Caco-2 (cell line): ENCODE data around the gene TMEM117. TPM values are rescaled to one million over a fixed set of nuclear protein-coding genes. Genes with fewer than 3 reads are reported as not detected.

ENCODE experiments used
- BruUV-seq: library from RNA; stranded (reverse); fragments of 400-500 nt; replicated peaks from 2 replicates; lab custom pipeline; 2021; lab: Mats Ljungman, UMichigan
- CTCF ChIA-PET: fragments of 300-600 bp; sonication (Branson Sonifier 250); formaldehyde crosslinking; loops from one replicate; lab custom pipeline; 2022; ENCODE audit warnings: antibody characterized with exemption; lab: Charles Lee
- POLR2A ChIA-PET: fragments of 300-600 bp; sonication (Branson Sonifier 250); formaldehyde crosslinking; loops from one replicate; lab custom pipeline; 2022; ENCODE audit warnings: antibody characterized with exemption; lab: Charles Lee
- DNase-seq, 2 experiments: peaks; one replicate each; pipeline versions ENCODE4 v3.0.0 to v3.0.0-alpha.2; 2020 to 2022
- H3K27me3 ChIP-seq: replicated peaks from 2 replicates; pipeline ENCODE4 v1.6.0; 2011; ENCODE audit warnings: low read length; ENCODE audit not compliant: control insufficient read depth, insufficient read depth
- H3K36me3 ChIP-seq: 2 replicates; pipeline ENCODE4 v1.5.1; 2011; ENCODE audit warnings: low read length; ENCODE audit not compliant: control insufficient read depth, insufficient read depth
- H3K4me1 ChIP-seq: fragments of 250-450 bp; sonication (Bioruptor Pico); 2 replicates; pipeline ENCODE4 v1.5.1; 2020; ENCODE audit warnings: mild to moderate bottlenecking
- H3K4me3 ChIP-seq: 2 replicates; pipeline ENCODE4 v1.5.1; 2011; ENCODE audit warnings: low read depth, mild to moderate bottlenecking, control low read depth, low read length
- H3K9me3 ChIP-seq: fragments of 250-450 bp; sonication (Bioruptor Pico); 2 replicates; pipeline ENCODE4 v1.5.1; 2020; ENCODE audit warnings: mild to moderate bottlenecking, moderate library complexity
- H3K27ac Mint-ChIP-seq: one replicate; pipeline ENCODE4 v1.8.0; 2022; ENCODE audit warnings: mixed read lengths; ENCODE audit not compliant: unreplicated experiment
- H3K27me3 Mint-ChIP-seq: one replicate; pipeline ENCODE4 v1.8.0; 2022; ENCODE audit warnings: mixed read lengths; ENCODE audit not compliant: insufficient read depth, unreplicated experiment
- H3K36me3 Mint-ChIP-seq: one replicate; pipeline ENCODE4 v1.8.0; 2022; ENCODE audit warnings: mild to moderate bottlenecking, mixed read lengths; ENCODE audit not compliant: insufficient read depth, unreplicated experiment
- H3K4me1 Mint-ChIP-seq: one replicate; pipeline ENCODE4 v1.8.0; 2022; ENCODE audit warnings: low read depth, mixed read lengths; ENCODE audit not compliant: unreplicated experiment
- H3K4me3 Mint-ChIP-seq: one replicate; pipeline ENCODE4 v1.8.0; 2022; ENCODE audit warnings: mild to moderate bottlenecking, moderate library complexity, mixed read lengths; ENCODE audit not compliant: unreplicated experiment
- H3K9me3 Mint-ChIP-seq: one replicate; pipeline ENCODE4 v1.8.0; 2022; ENCODE audit warnings: mixed read lengths; ENCODE audit not compliant: unreplicated experiment
- CTCF ChIP-seq, 2 experiments: fragments of 200-600 bp in 1 of 2; IDR thresholded peaks; 1 replicate in 1 of 2; 2 replicates in 1 of 2; pipeline versions ENCODE4 v1.5.1 to v1.8.0; 2011 to 2022; ENCODE audit warnings: antibody characterized with exemption in 1 of 2, control low read depth in 1 of 2, inconsistent platforms in 1 of 2, low read depth in 1 of 2, low read length in 1 of 2, mild to moderate bottlenecking in 1 of 2, moderate library complexity in 1 of 2; ENCODE audit not compliant: insufficient read depth in 1 of 2, severe bottlenecking in 1 of 2, unreplicated experiment in 1 of 2
- intact Hi-C: fragments of 100-400 bp; cut with micrococcal nuclease; formaldehyde crosslinking; loops from one replicate; pipeline ENCODE4 v1.10.0; 2022; ENCODE audit not compliant: unreplicated experiment
- total RNA-seq: library from RNA; stranded (reverse); gene quantifications from 2 replicates; pipeline ENCODE4 v1.2.3, GENCODE V29; 2022

The TMEM117 gene
- total RNA-seq, 1 experiment from 2014 or later: 34.1 TPM

GRCh38 chr12:43982544-43982943 lies 146.7 kb downstream of the TMEM117 start:
- intact Hi-C loops: no loop called here
- peaks cover 33% of the 10 kb centered on the region for H3K36me3 Mint-ChIP-seq
- POLR2A ChIA-PET: no interaction called here
- peaks cover 52% of the 10 kb centered on the region for H3K9me3 Mint-ChIP-seq
- Histone ChIP-seq H3K27me3 (no peaks in the 10 kb centered on the region), H3K4me3 (no peak overlapping the region), H3K4me1 (peaks cover 39% of the 10 kb centered on the region), H3K36me3 (no peaks in the 10 kb centered on the region; the same call in 1 of the 2 replicates), H3K9me3 (peaks cover 35% of the 10 kb centered on the region)
- no TSS peak for BruUV-seq
- H3K27me3 Mint-ChIP-seq: no peaks in the 10 kb centered on the region
- CTCF ChIA-PET: no interaction called here
- no peak for DNase-seq
- H3K27ac Mint-ChIP-seq: peak overlapping the region; percentile 91
- no peak for TF ChIP-seq CTCF (IDR thresholded peaks at IDR 0.05; ENCODE audit: insufficient read depth in 1 of 2, low read depth in 1 of 2, low read length in 1 of 2, severe bottlenecking in 1 of 2, unreplicated experiment in 1 of 2)
- H3K4me3 Mint-ChIP-seq: no peak overlapping the region
- peaks cover 31% of the 10 kb centered on the region for H3K4me1 Mint-ChIP-seq

GRCh38 chr12:43988838-43989560 lies 153.1 kb downstream of the TMEM117 start:
- no peak overlapping the region for H3K27ac Mint-ChIP-seq
- no peaks in the 10 kb centered on the region for H3K4me1 Mint-ChIP-seq
- CTCF ChIA-PET: no interaction called here

GRCh38 chr12:43992856-43993255 lies 157.0 kb downstream of the TMEM117 start:
- peaks cover 27% of the 10 kb centered on the region for H3K9me3 Mint-ChIP-seq
- no TSS peak for BruUV-seq
- ChIA-PET POLR2A (no interaction called here), CTCF (interaction anchor here (0.7 kb wide), 1 partner anchor 200 kb away, joined by 3 read pairs; no protein-coding TSS in a partner anchor)
- Histone ChIP-seq H3K9me3 (peaks cover 3% of the 10 kb centered on the region; the same call in 1 of the 2 replicates), H3K27me3 (no peaks in the 10 kb centered on the region), H3K4me1 (peaks cover 4% of the 10 kb centered on the region), H3K36me3 (no peaks in the 10 kb centered on the region), H3K4me3 (no peak overlapping the region)
- TF ChIP-seq CTCF (IDR thresholded peaks at IDR 0.05; ENCODE audit: insufficient read depth in 1 of 2, low read depth in 1 of 2, low read length in 1 of 2, severe bottlenecking in 1 of 2, unreplicated experiment in 1 of 2): no peak
- DNase-seq: no peak
- intact Hi-C loops: no loop called here
- H3K27ac Mint-ChIP-seq: no peak overlapping the region
- H3K4me3 Mint-ChIP-seq: no peak overlapping the region
- no peaks in the 10 kb centered on the region for H3K27me3 Mint-ChIP-seq
- no peaks in the 10 kb centered on the region for H3K4me1 Mint-ChIP-seq
- H3K36me3 Mint-ChIP-seq: peaks cover 6% of the 10 kb centered on the region

More at GRCh38 chr12:43988838-43989560, 153.1 kb downstream of the TMEM117 start:
- no peak overlapping the region for H3K4me3 Mint-ChIP-seq
- no peak for DNase-seq
- BruUV-seq: no TSS peak
- no peaks in the 10 kb centered on the region for H3K9me3 ChIP-seq
- H3K36me3 Mint-ChIP-seq: peaks cover 6% of the 10 kb centered on the region
- no peaks in the 10 kb centered on the region for H3K4me1 ChIP-seq
- intact Hi-C loops: no loop called here
- no peak for TF ChIP-seq CTCF (IDR thresholded peaks at IDR 0.05; ENCODE audit: insufficient read depth in 1 of 2, low read depth in 1 of 2, low read length in 1 of 2, severe bottlenecking in 1 of 2, unreplicated experiment in 1 of 2)
- no peaks in the 10 kb centered on the region for H3K36me3 ChIP-seq
- POLR2A ChIA-PET: no interaction called here
- H3K4me3 ChIP-seq: no peak overlapping the region
- no peaks in the 10 kb centered on the region for H3K27me3 Mint-ChIP-seq
- no peaks in the 10 kb centered on the region for H3K27me3 ChIP-seq
- H3K9me3 Mint-ChIP-seq: peaks cover 10% of the 10 kb centered on the region
